Mesenchymal stem cell (in vitro differentiated cells and primary cell): ENCODE measurements around the gene UQCC5.

Experiments
- DNase-seq: peaks from one replicate; pipeline ENCODE4 v3.0.0-alpha.2; 2013
- H2AFZ ChIP-seq: one replicate; pipeline ENCODE4 v1.6.1; 2013; ENCODE audit warnings: low read depth, mild to moderate bottlenecking, control low read depth, inconsistent platforms, low read length, moderate library complexity
- H2AK5ac ChIP-seq: 2 replicates; pipeline ENCODE4 v1.6.1; 2013; ENCODE audit warnings: low read length, moderate library complexity, mild to moderate bottlenecking, inconsistent platforms; ENCODE audit not compliant: severe bottlenecking
- H2BK120ac ChIP-seq: one replicate; pipeline ENCODE4 v1.6.1; 2013; ENCODE audit warnings: low read depth, mild to moderate bottlenecking, inconsistent platforms, low read length, moderate library complexity
- H2BK12ac ChIP-seq, 2 experiments: one replicate each; pipeline ENCODE4 v1.6.1; 2013; ENCODE audit warnings: inconsistent platforms in 2 of 2, low read length in 2 of 2, mild to moderate bottlenecking in 2 of 2, moderate library complexity in 2 of 2, control low read depth in 1 of 2
- H2BK15ac ChIP-seq: one replicate; pipeline ENCODE4 v1.6.1; 2013; ENCODE audit warnings: mild to moderate bottlenecking, low read depth, inconsistent platforms; ENCODE audit not compliant: poor library complexity, severe bottlenecking
- H2BK5ac ChIP-seq: 2 replicates; pipeline ENCODE4 v1.6.1; 2013; ENCODE audit warnings: low read depth, mild to moderate bottlenecking, low read length, control low read depth, inconsistent platforms; ENCODE audit not compliant: poor library complexity, severe bottlenecking
- H3K14ac ChIP-seq, 2 experiments: one replicate each; pipeline ENCODE4 v1.6.1; 2013; ENCODE audit warnings: inconsistent platforms in 2 of 2, low read length in 2 of 2, control low read depth in 1 of 2, mild to moderate bottlenecking in 1 of 2, moderate library complexity in 1 of 2
- H3K18ac ChIP-seq, 2 experiments: one replicate each; pipeline ENCODE4 v1.6.1; 2013; ENCODE audit warnings: inconsistent platforms in 2 of 2, low read length in 2 of 2, control low read depth in 1 of 2, low read depth in 1 of 2, mild to moderate bottlenecking in 1 of 2
- H3K23ac ChIP-seq, 2 experiments: one replicate each; pipeline ENCODE4 v1.6.1; 2013; ENCODE audit warnings: inconsistent platforms in 2 of 2, low read length in 2 of 2, mild to moderate bottlenecking in 2 of 2, moderate library complexity in 2 of 2, control low read depth in 1 of 2
- H3K27ac ChIP-seq: 2 replicates; pipeline ENCODE4 v1.5.1; 2013; ENCODE audit warnings: mild to moderate bottlenecking, moderate library complexity, low read length, control low read depth, inconsistent platforms; ENCODE audit not compliant: poor library complexity, severe bottlenecking
- H3K27me3 ChIP-seq, 2 experiments: 2 replicates each; pipeline versions ENCODE4 v1.6.1 to v1.7.0; 2013; ENCODE audit warnings: low read length in 2 of 2, mild to moderate bottlenecking in 2 of 2, moderate library complexity in 2 of 2, control low read depth in 1 of 2, inconsistent platforms in 1 of 2; ENCODE audit not compliant: control insufficient read depth in 1 of 2, insufficient read depth in 1 of 2
- H3K36me3 ChIP-seq, 2 experiments: 2 replicates each; pipeline versions ENCODE4 v1.6.1 to v1.7.0; 2013; ENCODE audit warnings: low read length in 2 of 2, control low read depth in 1 of 2, inconsistent platforms in 1 of 2, low read depth in 1 of 2, mild to moderate bottlenecking in 1 of 2; ENCODE audit not compliant: insufficient read depth in 2 of 2, control insufficient read depth in 1 of 2
- H3K4ac ChIP-seq, 2 experiments: one replicate each; pipeline ENCODE4 v1.6.1; 2013; ENCODE audit warnings: inconsistent platforms in 2 of 2, low read length in 2 of 2, mild to moderate bottlenecking in 2 of 2, moderate library complexity in 2 of 2, control low read depth in 1 of 2, low read depth in 1 of 2
- H3K4me1 ChIP-seq: 2 replicates; pipeline ENCODE4 v1.6.1; 2013; ENCODE audit warnings: low read depth, low read length, control low read depth; ENCODE audit not compliant: control insufficient read depth, insufficient read depth
- H3K4me2 ChIP-seq: 2 replicates; pipeline ENCODE4 v1.6.1; 2013; ENCODE audit warnings: low read length, mild to moderate bottlenecking, inconsistent platforms; ENCODE audit not compliant: poor library complexity, severe bottlenecking
- H3K4me3 ChIP-seq, 2 experiments: 2 replicates each; pipeline versions ENCODE4 v1.5.1 to v1.7.0; 2013; ENCODE audit warnings: low read length in 2 of 2, mild to moderate bottlenecking in 2 of 2, control low read depth in 1 of 2, low read depth in 1 of 2; ENCODE audit not compliant: insufficient read depth in 1 of 2
- H3K79me1 ChIP-seq: replicated peaks from 2 replicates; pipeline ENCODE4 v1.6.1; 2013; ENCODE audit warnings: mild to moderate bottlenecking, control low read depth, low read length, inconsistent platforms; ENCODE audit not compliant: poor library complexity, severe bottlenecking
- H3K9ac ChIP-seq: 2 replicates; pipeline ENCODE4 v1.7.0; 2013; ENCODE audit warnings: mild to moderate bottlenecking, low read length, moderate library complexity
- H3K9me3 ChIP-seq: 2 replicates; pipeline ENCODE4 v1.7.0; 2013; ENCODE audit warnings: mild to moderate bottlenecking, low read length; ENCODE audit not compliant: control insufficient read depth
- H4K8ac ChIP-seq: one replicate; pipeline ENCODE4 v1.6.1; 2013; ENCODE audit warnings: inconsistent platforms, mild to moderate bottlenecking, low read length, moderate library complexity
- H4K91ac ChIP-seq: one replicate; pipeline ENCODE4 v1.6.1; 2013; ENCODE audit warnings: mild to moderate bottlenecking, low read length, inconsistent platforms
- WGBS: methylation state at CpG from one replicate; pipeline ENCODE4 v1.1.7; 2013; ENCODE audit warnings: mixed read lengths; 5-methylcytosine and 5-hydroxymethylcytosine counted together

Gene UQCC5

GRCh38 chr3:52537726-52538421 is 1.5 kb downstream of the UQCC5 start:
- Histone ChIP-seq H2BK120ac (no peak overlapping the region), H3K23ac (no peak overlapping the region), H4K91ac (no peak overlapping the region), H2AFZ (no peak overlapping the region), H2AK5ac (no peak overlapping the region), H3K18ac (no peak overlapping the region), H3K9me3 (no peaks in the 10 kb centered on the region), H3K4ac (peak overlapping the region in 1 of 2 experiments; percentile 17), H3K14ac (peak overlapping the region in 1 of 2 experiments; percentile 86), H3K9ac (peak overlapping the region; percentile 98), H2BK15ac (no peak overlapping the region), H3K4me2 (peak overlapping the region; percentile 87), H3K36me3 (peaks cover 15 to 31% of the 10 kb centered on the region in 2 experiments), H3K4me1 (peaks cover 22% of the 10 kb centered on the region), H3K79me1 (peaks cover 10% of the 10 kb centered on the region), H3K4me3 (peak overlapping the region in 1 of 2 experiments; percentile 98), H4K8ac (peak overlapping the region; percentile 28), H3K27me3 (no peaks in the 10 kb centered on the region), H2BK5ac (no peak overlapping the region), H2BK12ac (no peak overlapping the region), H3K27ac (no peak overlapping the region)
- WGBS, result 79% methylated on average over 7 of the region's 7 CpGs
- no peak for DNase-seq

- no peak overlapping the region for H3K27ac ChIP-seq
- H2BK120ac ChIP-seq, result no peak overlapping the region
- H2BK15ac ChIP-seq, result no peak overlapping the region
- peak overlapping the region in 1 of 2 experiments; percentile 18 for H2BK12ac ChIP-seq
- peaks cover 21% of the 10 kb centered on the region for H3K4me1 ChIP-seq
- no peak overlapping the region for H3K4me2 ChIP-seq
- H3K27me3 ChIP-seq, result no peaks in the 10 kb centered on the region
- no peak overlapping the region for H2AFZ ChIP-seq
- no peak overlapping the region for H3K18ac ChIP-seq
- peaks cover 18 to 40% of the 10 kb centered on the region in 2 experiments for H3K36me3 ChIP-seq
- H3K4me3 ChIP-seq, result peak overlapping the region in 1 of 2 experiments; percentile 9
- no peak overlapping the region for H3K4ac ChIP-seq
- H2AK5ac ChIP-seq, result no peak overlapping the region
- peaks cover 12% of the 10 kb centered on the region for H3K79me1 ChIP-seq
- no peak overlapping the region for H3K14ac ChIP-seq
- no peak overlapping the region for H4K8ac ChIP-seq
- H2BK5ac ChIP-seq, result no peak overlapping the region
- no peak overlapping the region for H4K91ac ChIP-seq
- H3K9me3 ChIP-seq, result no peaks in the 10 kb centered on the region
- no peak overlapping the region for H3K23ac ChIP-seq
- H3K9ac ChIP-seq, result no peak overlapping the region
- no peak for DNase-seq
- WGBS, result 94% methylated on average over 5 of the region's 5 CpGs
These were observed 2.7 kb downstream of the UQCC5 start for GRCh38 chr3:52539010-52539653.

DNA sequence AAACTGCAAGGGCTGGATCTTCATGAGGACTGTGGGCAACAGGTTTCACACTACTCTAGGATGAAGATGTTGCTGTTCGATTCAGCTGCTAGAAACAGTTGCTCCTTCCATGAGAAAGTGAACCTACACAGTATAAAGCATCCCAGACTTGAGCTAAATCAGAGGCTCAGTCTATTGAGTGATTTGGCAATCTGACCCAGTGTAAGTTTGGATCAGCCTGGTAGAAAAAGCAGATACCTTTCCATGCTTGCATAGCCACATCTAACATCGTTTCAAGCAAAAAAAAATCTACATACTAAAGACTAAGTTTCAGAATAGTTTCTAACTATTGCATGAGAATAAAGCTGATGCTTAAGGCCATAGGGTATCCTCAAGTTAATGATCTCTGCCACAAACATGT is 4.6 kb downstream of the UQCC5 start:
- no peaks in the 10 kb centered on the region for H3K9me3 ChIP-seq
- no peak overlapping the region for H2BK12ac ChIP-seq
- H2AFZ ChIP-seq, result no peak overlapping the region
- no CpG with 5 or more reads among the region's 2 CpGs for WGBS
- peaks cover 16% of the 10 kb centered on the region for H3K4me1 ChIP-seq
- H2BK120ac ChIP-seq, result no peak overlapping the region
- no peak overlapping the region for H3K23ac ChIP-seq
- H4K8ac ChIP-seq, result no peak overlapping the region
- no peak overlapping the region for H3K14ac ChIP-seq
- H3K36me3 ChIP-seq, result peaks cover 12 to 55% of the 10 kb centered on the region in 2 experiments
- no peak overlapping the region for H2BK5ac ChIP-seq
- no peaks in the 10 kb centered on the region for H3K27me3 ChIP-seq
- H4K91ac ChIP-seq, result no peak overlapping the region
- no peak overlapping the region for H3K4me2 ChIP-seq
- H2BK15ac ChIP-seq, result no peak overlapping the region
- no peak overlapping the region for H2AK5ac ChIP-seq
- H3K18ac ChIP-seq, result no peak overlapping the region
- H3K4ac ChIP-seq, result no peak overlapping the region
- no peak for DNase-seq
- H3K9ac ChIP-seq, result no peak overlapping the region
- no peak overlapping the region for H3K4me3 ChIP-seq
- H3K27ac ChIP-seq, result no peak overlapping the region
- H3K79me1 ChIP-seq, result peaks cover 16% of the 10 kb centered on the region

DNA sequence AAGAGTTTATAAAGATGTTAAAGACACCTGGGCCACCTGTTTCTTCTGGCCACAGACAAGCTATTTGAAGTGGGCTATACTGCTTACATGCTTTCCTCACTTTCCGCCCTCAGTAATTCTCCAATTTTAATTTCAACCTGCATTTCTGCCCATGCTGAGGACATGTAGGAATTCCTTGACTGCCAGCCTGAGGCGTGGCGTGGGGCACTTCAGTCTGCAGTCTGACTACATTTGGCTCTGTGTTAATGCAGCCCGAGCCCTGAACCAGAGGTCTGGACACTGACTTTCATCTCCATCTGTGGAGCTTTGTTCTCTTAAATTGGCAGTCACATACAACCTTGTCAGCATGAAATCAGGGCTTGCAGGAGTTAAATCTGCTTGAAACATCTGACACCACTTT is 8.5 kb downstream of the UQCC5 start:
- peaks cover 22 to 81% of the 10 kb centered on the region in 2 experiments for H3K36me3 ChIP-seq
- H2BK5ac ChIP-seq, result no peak overlapping the region
- no peak overlapping the region for H2BK15ac ChIP-seq
- no peak overlapping the region for H3K9ac ChIP-seq
- no peak overlapping the region for H4K91ac ChIP-seq
- no peak overlapping the region for H4K8ac ChIP-seq
- H3K4me1 ChIP-seq, result peaks cover 2% of the 10 kb centered on the region
- no peak overlapping the region for H3K27ac ChIP-seq
- no peak overlapping the region for H3K23ac ChIP-seq
- no peaks in the 10 kb centered on the region for H3K27me3 ChIP-seq
- H3K18ac ChIP-seq, result no peak overlapping the region
- no peak overlapping the region for H3K14ac ChIP-seq
- no peak overlapping the region for H2BK120ac ChIP-seq
- no peak overlapping the region for H2BK12ac ChIP-seq
- no peak overlapping the region for H3K4me3 ChIP-seq
- H3K79me1 ChIP-seq, result peaks cover 15% of the 10 kb centered on the region
- no peak overlapping the region for H3K4ac ChIP-seq
- no peak overlapping the region for H2AFZ ChIP-seq
- no peak overlapping the region for H2AK5ac ChIP-seq
- no peak overlapping the region for H3K4me2 ChIP-seq
- no peak for DNase-seq
- H3K9me3 ChIP-seq, result no peaks in the 10 kb centered on the region
- WGBS, result 93% methylated on average over 4 of the region's 4 CpGs
